Natural killer cell (primary cell): ENCODE data around the gene TMEM108. TPM values are rescaled to one million over a fixed set of nuclear protein-coding genes. Genes with fewer than 3 reads are reported as not detected.

Experiments used
- ATAC-seq, 3 donors: fragments of 150-1000 bp in 2 of 3; fragments of 200-7000 bp in 1 of 3; cut with Tn5 transposase; 1 replicate in 1 of 3; 2 replicates in 2 of 3; pipeline ENCODE4 v1.10.0; 2021; ENCODE audit warnings: mild to moderate bottlenecking in 2 of 3, moderate library complexity in 2 of 3
- DNase-seq, 2 donors: peaks; one replicate each; pipeline versions ENCODE4 v3.0.0 to v3.0.0-alpha.2; 2013 to 2021; ENCODE audit warnings: mixed read lengths in 1 of 2
- H3K27ac ChIP-seq: one replicate; pipeline ENCODE4 v1.5.1; 2013; ENCODE audit warnings: mild to moderate bottlenecking, low read length
- H3K27me3 ChIP-seq: one replicate; pipeline ENCODE4 v1.6.1; 2013; ENCODE audit warnings: low read length; ENCODE audit not compliant: control insufficient read depth, insufficient read depth
- H3K36me3 ChIP-seq: one replicate; pipeline ENCODE4 v1.6.1; 2013; ENCODE audit warnings: low read length; ENCODE audit not compliant: control insufficient read depth, insufficient read depth
- H3K4me1 ChIP-seq: one replicate; pipeline ENCODE4 v1.6.1; 2013; ENCODE audit warnings: low read length; ENCODE audit not compliant: control insufficient read depth, insufficient read depth
- H3K4me3 ChIP-seq: one replicate; pipeline ENCODE4 v1.5.1; 2013; ENCODE audit warnings: low read length
- H3K9me3 ChIP-seq: one replicate; pipeline ENCODE4 v1.6.1; 2013; ENCODE audit warnings: low read length; ENCODE audit not compliant: control insufficient read depth, insufficient read depth
- H3K27ac Mint-ChIP-seq, 2 donors: one replicate each; pipeline ENCODE4 v1.8.0; 2022; ENCODE audit warnings: mild to moderate bottlenecking in 2 of 2, mixed read lengths in 2 of 2, moderate library complexity in 1 of 2
- H3K27me3 Mint-ChIP-seq, 2 donors: one replicate each; pipeline ENCODE4 v1.8.0; 2022; ENCODE audit warnings: low read depth in 2 of 2, mixed read lengths in 2 of 2
- H3K36me3 Mint-ChIP-seq: one replicate; pipeline ENCODE4 v1.8.0; 2022; ENCODE audit warnings: mixed read lengths
- H3K4me1 Mint-ChIP-seq, 2 donors: one replicate each; pipeline ENCODE4 v1.8.0; 2022; ENCODE audit warnings: mixed read lengths in 2 of 2
- H3K4me3 Mint-ChIP-seq: one replicate; pipeline ENCODE4 v1.8.0; 2022; ENCODE audit warnings: mild to moderate bottlenecking, moderate library complexity, mixed read lengths
- H3K9me3 Mint-ChIP-seq, 2 donors: one replicate each; pipeline ENCODE4 v1.8.0; 2022; ENCODE audit warnings: mixed read lengths in 2 of 2
- CTCF ChIP-seq: fragments of 200-600 bp; IDR thresholded peaks from one replicate; pipeline ENCODE4 v1.8.0; 2022; ENCODE audit warnings: antibody characterized with exemption
- WGBS: methylation state at CpG from one replicate; pipeline ENCODE4 v1.1.7; 2013; ENCODE audit warnings: missing lambda C conversion rate; ENCODE audit not compliant: insufficient coverage; 5-methylcytosine and 5-hydroxymethylcytosine counted together
- intact Hi-C: fragments of 100-400 bp; cut with micrococcal nuclease; formaldehyde crosslinking; loops from one replicate; pipeline ENCODE4 v1.14.2; 2022
- total RNA-seq, 4 donors: library from RNA; stranded (reverse); fragments of 120-200 nt in 1 of 4; gene quantifications; one replicate each; pipeline versions ENCODE4 v1.2.3 to v1.2.4, GENCODE V29; 2013 to 2022

TMEM108 gene
- total RNA-seq, 3 donors from 2014 or later (not counting 1 experiment from before 2014, with no cell fraction given), result not detected

- ATAC-seq (no peak), DNase-seq (no peak)
- H3K27ac Mint-ChIP-seq, result no peak overlapping the region
- Histone ChIP-seq H3K9me3 (no peaks in the 10 kb centered on the region), H3K36me3 (no peaks in the 10 kb centered on the region), H3K4me3 (no peak overlapping the region), H3K27me3 (no peaks in the 10 kb centered on the region), H3K27ac (no peak overlapping the region), H3K4me1 (no peaks in the 10 kb centered on the region)
- WGBS, result 94% methylated on average over 2 of the region's 2 CpGs
- no peaks in the 10 kb centered on the region for H3K27me3 Mint-ChIP-seq
- no peak for TF ChIP-seq CTCF
- H3K9me3 Mint-ChIP-seq, result peaks cover 0 to 2% of the 10 kb centered on the region in 2 donors
- H3K4me3 Mint-ChIP-seq, result no peak overlapping the region
- no peaks in the 10 kb centered on the region for H3K36me3 Mint-ChIP-seq
- no peaks in the 10 kb centered on the region for H3K4me1 Mint-ChIP-seq
- intact Hi-C loops, result no loop called here
Observed at GRCh38 chr3:133112666-133113065, 74.5 kb downstream of the TMEM108 start.

- no peak for ATAC-seq
- DNase-seq, result no peak
- H3K4me1 ChIP-seq, result no peaks in the 10 kb centered on the region
- no peaks in the 10 kb centered on the region for H3K36me3 ChIP-seq
- no peak overlapping the region for H3K27ac ChIP-seq
- H3K36me3 Mint-ChIP-seq, result no peaks in the 10 kb centered on the region
- H3K27me3 Mint-ChIP-seq, result no peaks in the 10 kb centered on the region
- no peak overlapping the region for H3K4me3 ChIP-seq
- H3K9me3 ChIP-seq, result no peaks in the 10 kb centered on the region
- no peak overlapping the region for H3K27ac Mint-ChIP-seq
- peaks cover 0 to 2% of the 10 kb centered on the region in 2 donors for H3K9me3 Mint-ChIP-seq
- H3K4me3 Mint-ChIP-seq, result no peak overlapping the region
- no peaks in the 10 kb centered on the region for H3K27me3 ChIP-seq
- no peak for TF ChIP-seq CTCF
- 95% methylated on average over 3 of the region's 3 CpGs for WGBS
- intact Hi-C loops, result no loop called here
- no peaks in the 10 kb centered on the region for H3K4me1 Mint-ChIP-seq
Observed at GRCh38 chr3:133113526-133113925, 75.3 kb downstream of the TMEM108 start.

- H3K36me3 Mint-ChIP-seq, result no peaks in the 10 kb centered on the region
- H3K9me3 Mint-ChIP-seq, result peaks cover 0 to 2% of the 10 kb centered on the region in 2 donors
- H3K4me3 Mint-ChIP-seq, result no peak overlapping the region
- Histone ChIP-seq H3K4me1 (no peaks in the 10 kb centered on the region), H3K36me3 (no peaks in the 10 kb centered on the region), H3K27ac (no peak overlapping the region), H3K4me3 (no peak overlapping the region), H3K27me3 (no peaks in the 10 kb centered on the region), H3K9me3 (no peaks in the 10 kb centered on the region)
- WGBS, result 95% methylated on average over 3 of the region's 3 CpGs
- TF ChIP-seq CTCF, result no peak
- intact Hi-C loops, result no loop called here
- DNase-seq (no peak), ATAC-seq (no peak)
- H3K27me3 Mint-ChIP-seq, result no peaks in the 10 kb centered on the region
- H3K4me1 Mint-ChIP-seq, result no peaks in the 10 kb centered on the region
- H3K27ac Mint-ChIP-seq, result no peak overlapping the region
Observed at GRCh38 chr3:133113927-133114597, 75.9 kb downstream of the TMEM108 start.

- Mint-ChIP-seq H3K4me1 (no peaks in the 10 kb centered on the region), H3K4me3 (no peak overlapping the region), H3K27ac (no peak overlapping the region), H3K9me3 (no peaks in the 10 kb centered on the region), H3K27me3 (no peaks in the 10 kb centered on the region), H3K36me3 (no peaks in the 10 kb centered on the region)
- DNase-seq (no peak), ATAC-seq (no peak)
- no CpG with 5 or more reads among the region's 1 CpG for WGBS
- Histone ChIP-seq H3K36me3 (no peaks in the 10 kb centered on the region), H3K4me3 (no peak overlapping the region), H3K9me3 (no peaks in the 10 kb centered on the region), H3K4me1 (no peaks in the 10 kb centered on the region), H3K27ac (no peak overlapping the region), H3K27me3 (no peaks in the 10 kb centered on the region)
- TF ChIP-seq CTCF, result no peak
- intact Hi-C loops, result no loop called here
Observed at GRCh38 chr3:133115176-133115575, 77.0 kb downstream of the TMEM108 start.
